ENCODE results near the gene LRRIQ1.
"Not testable (repeated sequence)": the region's sequence is repeated elsewhere in the genome, so short reads cannot be mapped to it uniquely, and the experiment has no call there.

Gene LRRIQ1

DNA sequence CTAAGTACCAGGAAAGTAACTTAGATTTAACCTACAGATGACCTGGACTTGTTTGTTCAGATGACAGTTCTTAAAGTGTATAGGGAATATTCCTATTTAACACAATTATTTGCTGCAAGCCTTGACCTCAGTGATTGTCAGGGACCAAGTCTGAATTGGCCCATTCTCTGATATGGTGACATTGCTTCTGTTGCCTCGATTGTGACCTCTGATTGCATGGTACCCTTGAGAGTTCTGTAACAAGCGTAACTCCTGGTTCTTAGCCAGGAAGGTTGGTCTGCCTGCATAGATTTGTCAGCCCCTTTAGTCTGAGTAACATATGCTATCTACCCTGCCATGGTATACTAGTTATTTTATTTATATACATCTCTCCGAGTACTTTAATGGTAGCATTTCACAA, 150.1 kb downstream of the LRRIQ1 start:
- no peak overlapping the region for H3K27ac ChIP-seq
- TF ChIP-seq, protein P1, sequence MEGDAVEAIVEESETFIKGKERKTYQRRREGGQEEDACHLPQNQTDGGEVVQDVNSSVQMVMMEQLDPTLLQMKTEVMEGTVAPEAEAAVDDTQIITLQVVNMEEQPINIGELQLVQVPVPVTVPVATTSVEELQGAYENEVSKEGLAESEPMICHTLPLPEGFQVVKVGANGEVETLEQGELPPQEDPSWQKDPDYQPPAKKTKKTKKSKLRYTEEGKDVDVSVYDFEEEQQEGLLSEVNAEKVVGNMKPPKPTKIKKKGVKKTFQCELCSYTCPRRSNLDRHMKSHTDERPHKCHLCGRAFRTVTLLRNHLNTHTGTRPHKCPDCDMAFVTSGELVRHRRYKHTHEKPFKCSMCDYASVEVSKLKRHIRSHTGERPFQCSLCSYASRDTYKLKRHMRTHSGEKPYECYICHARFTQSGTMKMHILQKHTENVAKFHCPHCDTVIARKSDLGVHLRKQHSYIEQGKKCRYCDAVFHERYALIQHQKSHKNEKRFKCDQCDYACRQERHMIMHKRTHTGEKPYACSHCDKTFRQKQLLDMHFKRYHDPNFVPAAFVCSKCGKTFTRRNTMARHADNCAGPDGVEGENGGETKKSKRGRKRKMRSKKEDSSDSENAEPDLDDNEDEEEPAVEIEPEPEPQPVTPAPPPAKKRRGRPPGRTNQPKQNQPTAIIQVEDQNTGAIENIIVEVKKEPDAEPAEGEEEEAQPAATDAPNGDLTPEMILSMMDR (conservative IDR thresholded peaks at IDR 0.05), result no peak

DNA sequence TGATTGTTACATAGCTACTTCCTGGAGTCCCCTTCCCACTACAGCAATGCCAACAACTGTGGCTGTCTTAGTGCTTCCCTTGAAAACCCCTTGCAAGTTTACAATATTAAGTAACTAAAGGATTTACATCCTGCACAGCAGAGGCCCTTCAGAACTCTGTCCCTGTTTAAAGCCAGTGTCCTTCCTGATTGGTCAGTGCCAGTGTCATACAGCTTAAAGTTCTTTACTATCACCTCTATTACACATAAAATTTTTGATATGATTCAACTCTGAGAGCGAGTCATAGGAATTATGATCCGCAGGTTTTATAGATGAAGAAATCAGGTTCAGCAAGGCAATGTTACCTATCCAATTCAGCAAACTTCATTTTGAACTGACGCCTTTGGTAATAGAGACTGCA, 152.5 kb downstream of the LRRIQ1 start:
- H3K27ac ChIP-seq, result no peak overlapping the region
- TF ChIP-seq, protein P1 (conservative IDR thresholded peaks at IDR 0.05), result no peak

DNA sequence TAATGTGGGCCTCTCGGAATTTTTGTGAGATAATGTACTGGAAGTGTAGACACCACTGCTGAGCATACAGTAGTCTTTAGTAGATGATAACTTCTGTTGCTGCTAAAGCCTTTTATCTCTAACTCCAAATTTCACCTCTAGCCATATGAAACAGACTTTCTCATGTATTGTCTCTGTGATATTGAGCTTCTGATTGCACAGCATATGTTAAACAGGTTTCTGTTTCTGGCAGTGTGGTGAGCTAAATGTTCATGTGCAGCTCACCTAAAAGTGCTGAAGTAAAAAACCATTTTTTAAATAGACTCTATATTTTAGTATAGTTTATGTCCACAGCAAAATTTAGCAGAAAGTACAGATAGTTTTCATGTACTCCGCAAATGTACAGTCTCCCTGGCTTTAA, 154.6 kb downstream of the LRRIQ1 start:
- H3K27ac ChIP-seq, result no peak overlapping the region
- TF ChIP-seq, protein P1 (conservative IDR thresholded peaks at IDR 0.05), result no peak

DNA sequence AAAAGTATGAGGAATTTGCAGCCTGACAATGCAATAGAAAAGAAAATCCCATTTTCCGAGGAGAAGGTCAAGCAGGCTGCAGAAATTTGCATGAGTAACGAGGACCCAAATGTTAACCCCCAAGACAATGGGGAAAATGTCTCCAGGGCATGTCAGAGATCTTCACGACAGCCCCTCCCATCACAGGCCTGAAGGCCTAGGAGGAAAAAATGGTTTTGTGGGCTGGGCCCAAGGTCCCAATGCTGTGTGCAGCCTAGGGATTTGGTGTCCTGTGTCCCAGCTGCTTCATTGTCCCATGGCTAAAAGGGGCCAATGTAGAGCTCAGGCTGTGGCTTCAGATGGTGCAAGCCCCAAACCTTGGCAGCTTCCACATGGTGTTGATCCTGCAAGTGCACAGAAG, 167.7 kb downstream of the LRRIQ1 start:
- not testable (repeated sequence) for H3K27ac ChIP-seq

DNA sequence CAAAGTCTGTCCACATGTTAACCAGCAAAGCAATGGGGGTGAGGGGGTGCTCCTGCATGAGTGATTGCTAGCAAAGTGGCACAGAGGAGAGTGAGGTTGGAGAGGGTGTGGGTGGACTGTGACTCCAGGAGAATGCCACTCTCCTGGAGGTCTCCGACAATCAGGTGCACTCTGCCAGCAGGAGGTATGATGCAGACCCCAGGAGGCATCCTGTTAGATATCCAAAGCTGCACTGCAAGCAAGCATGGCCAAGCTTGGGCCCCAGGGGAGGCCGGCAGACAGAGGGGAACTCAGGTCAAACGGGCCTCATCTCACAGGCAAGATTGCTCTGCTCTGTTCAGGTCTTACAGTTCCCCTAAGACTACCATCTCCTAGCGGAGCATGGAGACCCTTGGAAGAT, 170.4 kb downstream of the LRRIQ1 start:
- no peak overlapping the region for H3K27ac ChIP-seq
- TF ChIP-seq, protein P1 (conservative IDR thresholded peaks at IDR 0.05), result no peak

DNA sequence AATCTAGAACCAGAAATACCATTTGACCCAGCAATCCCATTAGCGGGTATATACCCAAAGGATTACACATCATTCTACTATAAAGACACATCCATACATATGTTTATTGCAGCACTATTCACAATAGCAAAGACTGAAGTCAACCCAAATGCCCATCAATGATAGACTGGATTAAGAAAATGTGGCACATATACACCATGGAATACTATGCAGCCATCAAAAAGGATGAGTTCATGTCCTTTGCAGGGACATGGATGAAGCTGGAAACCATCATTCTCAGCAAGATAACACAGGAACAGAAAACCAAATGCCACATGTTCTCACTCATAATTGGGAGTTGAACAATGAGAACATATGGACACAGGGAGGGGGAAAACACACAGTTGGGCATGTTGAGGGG, 188.2 kb downstream of the LRRIQ1 start:
- H3K27ac ChIP-seq, result not testable (repeated sequence)

DNA sequence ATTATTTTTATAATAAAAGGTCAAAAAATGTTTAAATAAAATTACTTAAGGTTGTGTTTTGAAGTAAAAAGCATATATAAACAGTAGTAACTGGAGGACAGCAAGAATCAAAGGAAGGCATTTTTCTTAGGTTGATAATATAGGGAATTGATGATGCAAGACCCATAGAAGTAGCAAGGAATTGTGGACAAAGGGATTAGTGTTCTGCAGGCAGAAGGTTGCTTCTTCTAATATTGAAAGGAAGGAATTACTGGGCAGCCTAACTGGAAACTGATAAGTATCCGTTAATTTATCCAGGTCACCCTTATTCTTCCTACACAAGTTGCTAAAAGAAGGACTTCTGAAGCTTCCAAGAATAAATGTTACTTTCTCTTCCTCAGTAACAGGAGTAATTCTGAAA, 189.3 kb downstream of the LRRIQ1 start:
- TF ChIP-seq, protein P1 (conservative IDR thresholded peaks at IDR 0.05), result no peak
- no peak overlapping the region for H3K27ac ChIP-seq

DNA sequence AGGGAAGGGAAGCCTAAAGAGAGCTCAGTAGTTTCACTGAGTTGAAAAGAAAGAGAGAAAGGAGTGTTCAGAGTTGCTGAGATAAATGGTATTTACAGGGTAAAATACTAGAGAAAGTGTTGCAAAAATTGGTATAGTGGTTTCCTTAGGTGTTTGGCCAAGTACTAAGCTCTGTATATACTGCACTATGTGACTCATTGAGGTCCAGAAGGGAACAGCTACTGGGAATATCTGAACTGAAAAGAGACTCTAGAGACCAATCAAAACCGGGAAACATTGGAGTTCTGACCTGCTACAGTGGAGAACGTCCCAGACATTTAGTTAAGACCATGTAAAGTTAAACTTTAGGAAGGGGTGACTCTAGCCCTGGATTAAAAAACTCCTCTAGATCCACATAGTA, 201.2 kb downstream of the LRRIQ1 start:
- TF ChIP-seq, protein P1 (conservative IDR thresholded peaks at IDR 0.05), result no peak
- H3K27ac ChIP-seq, result no peak overlapping the region

DNA sequence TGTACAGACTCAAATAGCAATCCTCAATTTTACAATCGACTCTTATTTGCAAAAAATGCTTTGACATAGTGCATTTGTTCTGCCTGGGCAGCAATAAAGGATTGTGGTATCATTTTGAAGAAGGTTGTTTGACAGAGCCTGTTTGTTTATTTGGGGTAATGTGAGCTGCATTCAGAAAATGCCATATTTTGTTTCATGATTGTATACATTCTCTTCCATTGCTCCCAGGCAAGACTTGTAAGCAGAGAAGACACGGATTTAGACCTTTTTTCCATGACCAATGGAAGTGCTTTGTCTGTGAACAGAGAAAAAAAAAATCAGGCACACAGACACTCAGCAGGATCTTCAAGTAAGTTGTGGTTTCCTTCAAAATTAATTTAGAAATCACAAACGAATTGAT, 208.4 kb downstream of the LRRIQ1 start:
- no peak overlapping the region for H3K27ac ChIP-seq
- TF ChIP-seq, protein P1 (conservative IDR thresholded peaks at IDR 0.05), result no peak

Data from VCaP (cell line).